Natural killer cell (primary cell): Measurements from ENCODE around the gene C1orf21. TPM values are rescaled to one million over a fixed set of nuclear protein-coding genes. Genes with fewer than 3 reads are reported as not detected.
A peak's percentile ranks its signal among the peaks of the same experiment; 100 is the strongest.

Experiments
- ATAC-seq, 3 donors: fragments of 150-1000 bp in 2 of 3; fragments of 200-7000 bp in 1 of 3; cut with Tn5 transposase; 1 replicate in 1 of 3; 2 replicates in 2 of 3; pipeline ENCODE4 v1.10.0; 2021; ENCODE audit warnings: mild to moderate bottlenecking in 2 of 3, moderate library complexity in 2 of 3
- DNase-seq, 2 donors: peaks; one replicate each; pipeline versions ENCODE4 v3.0.0 to v3.0.0-alpha.2; 2013 to 2021; ENCODE audit warnings: mixed read lengths in 1 of 2
- H3K27ac ChIP-seq: one replicate; pipeline ENCODE4 v1.5.1; 2013; ENCODE audit warnings: mild to moderate bottlenecking, low read length
- H3K27me3 ChIP-seq: one replicate; pipeline ENCODE4 v1.6.1; 2013; ENCODE audit warnings: low read length; ENCODE audit not compliant: control insufficient read depth, insufficient read depth
- H3K36me3 ChIP-seq: one replicate; pipeline ENCODE4 v1.6.1; 2013; ENCODE audit warnings: low read length; ENCODE audit not compliant: control insufficient read depth, insufficient read depth
- H3K4me1 ChIP-seq: one replicate; pipeline ENCODE4 v1.6.1; 2013; ENCODE audit warnings: low read length; ENCODE audit not compliant: control insufficient read depth, insufficient read depth
- H3K4me3 ChIP-seq: one replicate; pipeline ENCODE4 v1.5.1; 2013; ENCODE audit warnings: low read length
- H3K9me3 ChIP-seq: one replicate; pipeline ENCODE4 v1.6.1; 2013; ENCODE audit warnings: low read length; ENCODE audit not compliant: control insufficient read depth, insufficient read depth
- H3K27ac Mint-ChIP-seq, 2 donors: one replicate each; pipeline ENCODE4 v1.8.0; 2022; ENCODE audit warnings: mild to moderate bottlenecking in 2 of 2, mixed read lengths in 2 of 2, moderate library complexity in 1 of 2
- H3K27me3 Mint-ChIP-seq, 2 donors: one replicate each; pipeline ENCODE4 v1.8.0; 2022; ENCODE audit warnings: low read depth in 2 of 2, mixed read lengths in 2 of 2
- H3K36me3 Mint-ChIP-seq: one replicate; pipeline ENCODE4 v1.8.0; 2022; ENCODE audit warnings: mixed read lengths
- H3K4me1 Mint-ChIP-seq, 2 donors: one replicate each; pipeline ENCODE4 v1.8.0; 2022; ENCODE audit warnings: mixed read lengths in 2 of 2
- H3K4me3 Mint-ChIP-seq: one replicate; pipeline ENCODE4 v1.8.0; 2022; ENCODE audit warnings: mild to moderate bottlenecking, moderate library complexity, mixed read lengths
- H3K9me3 Mint-ChIP-seq, 2 donors: one replicate each; pipeline ENCODE4 v1.8.0; 2022; ENCODE audit warnings: mixed read lengths in 2 of 2
- CTCF ChIP-seq: fragments of 200-600 bp; IDR thresholded peaks from one replicate; pipeline ENCODE4 v1.8.0; 2022; ENCODE audit warnings: antibody characterized with exemption
- WGBS: methylation state at CpG from one replicate; pipeline ENCODE4 v1.1.7; 2013; ENCODE audit warnings: missing lambda C conversion rate; ENCODE audit not compliant: insufficient coverage; 5-methylcytosine and 5-hydroxymethylcytosine counted together
- intact Hi-C: fragments of 100-400 bp; cut with micrococcal nuclease; formaldehyde crosslinking; loops from one replicate; pipeline ENCODE4 v1.14.2; 2022
- total RNA-seq, 4 donors: library from RNA; stranded (reverse); fragments of 120-200 nt in 1 of 4; gene quantifications; one replicate each; pipeline versions ENCODE4 v1.2.3 to v1.2.4, GENCODE V29; 2013 to 2022

The C1orf21 gene
- total RNA-seq, 3 donors from 2014 or later (not counting 1 experiment from before 2014, with no cell fraction given), result 84.3 to 111 (median 88.3) TPM

- H3K36me3 ChIP-seq, result no peaks in the 10 kb centered on the region
- peak; percentile 92 for TF ChIP-seq CTCF
- Mint-ChIP-seq H3K4me3 (no peak overlapping the region), H3K27ac (peak overlapping the region; percentile 28 to 72), H3K27me3 (no peaks in the 10 kb centered on the region), H3K36me3 (no peaks in the 10 kb centered on the region), H3K4me1 (peaks cover 71 to 72% of the 10 kb centered on the region in 2 donors), H3K9me3 (no peaks in the 10 kb centered on the region)
- no peaks in the 10 kb centered on the region for H3K9me3 ChIP-seq
- DNase-seq, result peak; percentile 36 to 45
- no peak overlapping the region for H3K27ac ChIP-seq
- H3K27me3 ChIP-seq, result no peaks in the 10 kb centered on the region
- intact Hi-C loops, result loop anchor here (1.0 to 10.0 kb wide), 5 partner anchors 77 to 390 kb away; no protein-coding TSS in a partner anchor
- H3K4me1 ChIP-seq, result peaks cover 5% of the 10 kb centered on the region
- peak; percentile 93 to 99 (median 99) for ATAC-seq
- 64% methylated on average over 7 of the region's 7 CpGs for WGBS
- no peak overlapping the region for H3K4me3 ChIP-seq
Measured at GRCh38 chr1:184465489-184466146, 78.8 kb downstream of the C1orf21 start.

- H3K27me3 Mint-ChIP-seq, result no peaks in the 10 kb centered on the region
- peaks cover 67% of the 10 kb centered on the region in 2 donors for H3K4me1 Mint-ChIP-seq
- no peaks in the 10 kb centered on the region for H3K9me3 Mint-ChIP-seq
- intact Hi-C loops, result loop anchor here (5.0 to 10.0 kb wide), 3 partner anchors 152 to 245 kb away; no protein-coding TSS in a partner anchor
- no peak for TF ChIP-seq CTCF
- Histone ChIP-seq H3K4me1 (no peaks in the 10 kb centered on the region), H3K27me3 (no peaks in the 10 kb centered on the region), H3K27ac (no peak overlapping the region), H3K4me3 (no peak overlapping the region), H3K36me3 (no peaks in the 10 kb centered on the region), H3K9me3 (no peaks in the 10 kb centered on the region)
- peak overlapping the region in 1 of 2 donors; percentile 75 for H3K27ac Mint-ChIP-seq
- H3K4me3 Mint-ChIP-seq, result no peak overlapping the region
- no peak for DNase-seq
- ATAC-seq, result no peak
- no peaks in the 10 kb centered on the region for H3K36me3 Mint-ChIP-seq
Measured at GRCh38 chr1:184467295-184467694, 80.5 kb downstream of the C1orf21 start.

- peak overlapping the region in 1 of 2 donors; percentile 17 for H3K27ac Mint-ChIP-seq
- H3K4me3 Mint-ChIP-seq, result no peak overlapping the region
- peaks cover 4% of the 10 kb centered on the region for H3K9me3 ChIP-seq
- H3K9me3 Mint-ChIP-seq, result no peaks in the 10 kb centered on the region
- no peak for ATAC-seq
- H3K27ac ChIP-seq, result no peak overlapping the region
- H3K4me1 Mint-ChIP-seq, result peaks cover 64 to 67% of the 10 kb centered on the region in 2 donors
- H3K27me3 Mint-ChIP-seq, result no peaks in the 10 kb centered on the region
- H3K36me3 ChIP-seq, result no peaks in the 10 kb centered on the region
- no peaks in the 10 kb centered on the region for H3K36me3 Mint-ChIP-seq
- H3K4me1 ChIP-seq, result no peaks in the 10 kb centered on the region
- H3K27me3 ChIP-seq, result no peaks in the 10 kb centered on the region
- no peak for DNase-seq
- WGBS, result 64% methylated on average over 1 of the region's 1 CpG
- H3K4me3 ChIP-seq, result no peak overlapping the region
- TF ChIP-seq CTCF, result no peak
- intact Hi-C loops, result loop anchor here (5.0 to 10.0 kb wide), 3 partner anchors 155 to 247 kb away; no protein-coding TSS in a partner anchor
Measured at GRCh38 chr1:184469396-184469795, 82.6 kb downstream of the C1orf21 start.
